Body of pancreas (tissue), 4 donors: ENCODE measurements around the gene SP6. TPM values are rescaled to one million over a fixed set of nuclear protein-coding genes. Genes with fewer than 3 reads are reported as not detected.

Source experiments
- ATAC-seq: fragments of 150-250 bp; one replicate; pipeline ENCODE4 v1.9.1; 2016
- DNase-seq, 4 donors: peaks; one replicate each; pipeline ENCODE4 v3.0.0-alpha.2; 2019
- H3K27ac ChIP-seq, 4 donors: fragments of 200-600 bp; sonication (generic); 1 replicate in 3 of 4; 2 replicates in 1 of 4; pipeline versions ENCODE4 v1.5.1 to v1.6.1; 2016 to 2019; ENCODE audit warnings: mild to moderate bottlenecking in 1 of 4, mixed read lengths in 1 of 4, moderate library complexity in 1 of 4
- H3K27me3 ChIP-seq, 2 donors: fragments of 200-600 bp; sonication (generic); one replicate each; pipeline ENCODE4 v1.6.0; 2016; ENCODE audit warnings: mild to moderate bottlenecking in 1 of 2
- H3K36me3 ChIP-seq, 2 donors: fragments of 200-600 bp; sonication (generic); replicated peaks in 1 of 2; 2 replicates each; pipeline ENCODE4 v1.5.1; 2016; ENCODE audit warnings: low read depth in 2 of 2; ENCODE audit not compliant: insufficient read depth in 1 of 2
- H3K4me1 ChIP-seq: fragments of 200-600 bp; sonication (generic); one replicate; pipeline ENCODE4 v1.6.0; 2016
- H3K4me3 ChIP-seq, 2 donors: fragments of 200-600 bp; sonication (generic); 1 replicate in 1 of 2; 2 replicates in 1 of 2; pipeline ENCODE4 v1.5.1; 2016 to 2019
- H3K9me3 ChIP-seq, 3 donors: fragments of 200-600 bp; sonication (generic); 1 replicate in 2 of 3; 2 replicates in 1 of 3; pipeline ENCODE4 v1.5.1; 2016
- POLR2A ChIP-seq, 3 donors: fragments of 450-650 bp; IDR thresholded peaks; one replicate each; pipeline ENCODE4 v1.6.1; 2016; ENCODE audit warnings: antibody characterized with exemption in 3 of 3, mild to moderate bottlenecking in 2 of 3
- WGBS, 2 donors: methylation state at CpG; one replicate each; pipeline ENCODE4 v1.1.5; 2017; 5-methylcytosine and 5-hydroxymethylcytosine counted together
- intact Hi-C: fragments of 100-400 bp; cut with DNase I; formaldehyde crosslinking; loops from one replicate; pipeline ENCODE4 v1.15.1; 2023
- total RNA-seq, 2 donors: library from RNA; depleted of rRNA; stranded (reverse); fragments of >200 nt; gene quantifications; one replicate each; pipeline ENCODE4 v1.1.0, GENCODE V29; 2016
- TF ChIP-seq, protein P1 (sequence below), 7 experiments: fragments of 450-650 bp in 4 of 7; fragments of 200-600 bp in 3 of 7; sonication (generic) in 3 of 7; IDR thresholded peaks; one replicate each; pipeline ENCODE4 v1.5.1; 2016 to 2019; ENCODE audit warnings: antibody characterized with exemption in 7 of 7

Gene SP6
- total RNA-seq, 2 donors from 2014 or later = 0.26 to 0.99 TPM

GRCh38 chr17:47804461-47804860 lies 46.5 kb downstream of the SP6 start:
- no peak for ATAC-seq
- peaks cover 11% of the 10 kb centered on the region for H3K4me1 ChIP-seq
- no peak overlapping the region for H3K27ac ChIP-seq
- H3K36me3 ChIP-seq = peaks cover 0 to 15% of the 10 kb centered on the region in 2 donors
- WGBS, 2 donors = 67 to 73% methylated on average over 3 of the region's 3 CpGs
- H3K27me3 ChIP-seq = no peaks in the 10 kb centered on the region
- intact Hi-C loops = loop anchor here (10.0 kb wide), 2 partner anchors 110 to 150 kb away; partner anchors contain the start of gene TBKBP1
- no peak for TF ChIP-seq POLR2A (IDR thresholded peaks at IDR 0.05)
- TF ChIP-seq, protein P1, sequence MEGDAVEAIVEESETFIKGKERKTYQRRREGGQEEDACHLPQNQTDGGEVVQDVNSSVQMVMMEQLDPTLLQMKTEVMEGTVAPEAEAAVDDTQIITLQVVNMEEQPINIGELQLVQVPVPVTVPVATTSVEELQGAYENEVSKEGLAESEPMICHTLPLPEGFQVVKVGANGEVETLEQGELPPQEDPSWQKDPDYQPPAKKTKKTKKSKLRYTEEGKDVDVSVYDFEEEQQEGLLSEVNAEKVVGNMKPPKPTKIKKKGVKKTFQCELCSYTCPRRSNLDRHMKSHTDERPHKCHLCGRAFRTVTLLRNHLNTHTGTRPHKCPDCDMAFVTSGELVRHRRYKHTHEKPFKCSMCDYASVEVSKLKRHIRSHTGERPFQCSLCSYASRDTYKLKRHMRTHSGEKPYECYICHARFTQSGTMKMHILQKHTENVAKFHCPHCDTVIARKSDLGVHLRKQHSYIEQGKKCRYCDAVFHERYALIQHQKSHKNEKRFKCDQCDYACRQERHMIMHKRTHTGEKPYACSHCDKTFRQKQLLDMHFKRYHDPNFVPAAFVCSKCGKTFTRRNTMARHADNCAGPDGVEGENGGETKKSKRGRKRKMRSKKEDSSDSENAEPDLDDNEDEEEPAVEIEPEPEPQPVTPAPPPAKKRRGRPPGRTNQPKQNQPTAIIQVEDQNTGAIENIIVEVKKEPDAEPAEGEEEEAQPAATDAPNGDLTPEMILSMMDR (IDR thresholded peaks at IDR 0.05) = no peak
- no peaks in the 10 kb centered on the region for H3K9me3 ChIP-seq
- no peak overlapping the region for H3K4me3 ChIP-seq
- DNase-seq = no peak

DNA sequence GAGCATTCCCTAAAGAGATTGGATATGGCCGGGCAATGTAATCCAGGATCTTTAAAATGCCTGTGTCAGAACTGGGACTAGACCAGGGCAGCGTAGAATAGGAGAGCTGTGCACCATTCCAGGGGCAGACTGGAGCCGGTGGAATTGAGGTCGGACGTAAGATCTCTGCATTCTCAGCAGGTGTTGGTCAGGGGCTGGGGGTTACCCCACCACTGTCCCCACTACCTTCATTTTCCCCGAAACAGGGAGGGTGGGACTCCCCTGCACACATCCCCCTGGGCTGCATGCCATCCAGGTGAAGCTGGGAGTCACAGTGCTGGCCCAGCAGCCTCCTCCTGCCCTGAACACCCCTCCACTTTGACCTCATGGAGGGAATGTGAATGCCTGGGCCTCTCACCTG lies 47.2 kb downstream of the SP6 start:
- H3K4me1 ChIP-seq = peaks cover 4% of the 10 kb centered on the region
- no peak overlapping the region for H3K27ac ChIP-seq
- ATAC-seq = no peak
- intact Hi-C loops = loop anchor here (10.0 kb wide), 2 partner anchors 109 to 149 kb away; partner anchors contain the start of gene TBKBP1
- H3K27me3 ChIP-seq = no peaks in the 10 kb centered on the region
- peaks cover 0 to 13% of the 10 kb centered on the region in 2 donors for H3K36me3 ChIP-seq
- DNase-seq = no peak
- H3K9me3 ChIP-seq = no peaks in the 10 kb centered on the region
- no peak for TF ChIP-seq POLR2A (IDR thresholded peaks at IDR 0.05)
- TF ChIP-seq, protein P1 (IDR thresholded peaks at IDR 0.05) = no peak
- H3K4me3 ChIP-seq = no peak overlapping the region
- 71 to 75% methylated on average over 6 of the region's 6 CpGs for WGBS, 2 donors

GRCh38 chr17:47803201-47803600 lies 47.8 kb downstream of the SP6 start:
- H3K27me3 ChIP-seq = no peaks in the 10 kb centered on the region
- no peaks in the 10 kb centered on the region for H3K4me1 ChIP-seq
- peaks cover 0 to 10% of the 10 kb centered on the region in 2 donors for H3K36me3 ChIP-seq
- DNase-seq (no peak), ATAC-seq (no peak)
- no peak overlapping the region for H3K4me3 ChIP-seq
- no peak overlapping the region for H3K27ac ChIP-seq
- no peak for TF ChIP-seq POLR2A (IDR thresholded peaks at IDR 0.05)
- TF ChIP-seq, protein P1 (IDR thresholded peaks at IDR 0.05) = no peak
- intact Hi-C loops = loop anchor here (10.0 kb wide), 2 partner anchors 108 to 148 kb away; partner anchors contain the start of gene TBKBP1
- 50 to 67% methylated on average over 5 of the region's 5 CpGs for WGBS, 2 donors
- H3K9me3 ChIP-seq = no peaks in the 10 kb centered on the region

GRCh38 chr17:47802341-47803022 lies 48.5 kb downstream of the SP6 start:
- H3K4me1 ChIP-seq = no peaks in the 10 kb centered on the region
- H3K27ac ChIP-seq = no peak overlapping the region
- H3K4me3 ChIP-seq = no peak overlapping the region
- peaks cover 0 to 4% of the 10 kb centered on the region in 2 donors for H3K36me3 ChIP-seq
- ATAC-seq (peak; percentile 84), DNase-seq (peak; percentile 53 to 67 (median 65))
- no peak for TF ChIP-seq POLR2A (IDR thresholded peaks at IDR 0.05)
- TF ChIP-seq, protein P1 (IDR thresholded peaks at IDR 0.05) = peak in 6 of 7 experiments; percentile 41 to 64 (median 54)
- H3K9me3 ChIP-seq = no peaks in the 10 kb centered on the region
- 26 to 29% methylated on average over 9 of the region's 9 CpGs for WGBS, 2 donors
- H3K27me3 ChIP-seq = no peaks in the 10 kb centered on the region
- intact Hi-C loops = loop anchor here (10.0 kb wide), 2 partner anchors 108 to 148 kb away; partner anchors contain the start of gene TBKBP1
